WERI-Rb-1 (cell line): ENCODE measurements around the gene TAP1.
"Not testable (repeated sequence)": the region's sequence is repeated elsewhere in the genome, so short reads cannot be mapped to it uniquely, and the experiment has no call there.

Experiments
- DNase-seq: peaks from one replicate; pipeline ENCODE4 v3.0.0-alpha.2; 2020
- H3K27ac ChIP-seq: fragments of 250-450 bp; sonication (Bioruptor Pico); 2 replicates; pipeline ENCODE4 v1.5.1; 2020; ENCODE audit warnings: mild to moderate bottlenecking, moderate library complexity
- H3K27me3 ChIP-seq: fragments of 250-450 bp; sonication (Bioruptor Pico); 2 replicates; pipeline ENCODE4 v1.5.1; 2021; ENCODE audit warnings: mild to moderate bottlenecking, low read depth, moderate library complexity; ENCODE audit not compliant: insufficient read depth, severe bottlenecking
- H3K36me3 ChIP-seq: fragments of 250-450 bp; sonication (Bioruptor Pico); 2 replicates; pipeline ENCODE4 v1.5.1; 2020; ENCODE audit warnings: mild to moderate bottlenecking, moderate library complexity
- H3K4me3 ChIP-seq: 2 replicates; pipeline ENCODE4 v1.5.1; 2011; ENCODE audit warnings: low read depth, mild to moderate bottlenecking, control low read depth, low read length
- H3K9me3 ChIP-seq: fragments of 250-450 bp; sonication (Bioruptor Pico); 2 replicates; pipeline ENCODE4 v1.5.1; 2021; ENCODE audit warnings: mild to moderate bottlenecking, moderate library complexity; ENCODE audit not compliant: severe bottlenecking
- CTCF ChIP-seq: IDR thresholded peaks from 2 replicates; pipeline ENCODE4 v1.5.1; 2011; ENCODE audit warnings: low read depth, mild to moderate bottlenecking, control low read depth, inconsistent platforms, low read length

The TAP1 gene

GRCh38 chr6:32814145-32814544, 39.4 kb downstream of the TAP1 start:
- H3K4me3 ChIP-seq, result no peak overlapping the region
- H3K36me3 ChIP-seq, result no peaks in the 10 kb centered on the region
- no peaks in the 10 kb centered on the region for H3K9me3 ChIP-seq
- no peak overlapping the region for H3K27ac ChIP-seq
- TF ChIP-seq CTCF, result no peak
- H3K27me3 ChIP-seq, result no peaks in the 10 kb centered on the region
- DNase-seq, result no peak

GRCh38 chr6:32809171-32809570, 44.3 kb downstream of the TAP1 start:
- no peak for DNase-seq
- TF ChIP-seq CTCF, result no peak
- Histone ChIP-seq H3K27me3 (peaks cover 23% of the 10 kb centered on the region), H3K4me3 (no peak overlapping the region), H3K36me3 (no peaks in the 10 kb centered on the region), H3K27ac (no peak overlapping the region), H3K9me3 (no peaks in the 10 kb centered on the region)

GRCh38 chr6:32807020-32807580, 46.4 kb downstream of the TAP1 start:
- no peak overlapping the region for H3K4me3 ChIP-seq
- peak; percentile 55 for TF ChIP-seq CTCF
- peaks cover 39% of the 10 kb centered on the region for H3K27me3 ChIP-seq
- H3K9me3 ChIP-seq, result no peaks in the 10 kb centered on the region
- no peak for DNase-seq
- H3K36me3 ChIP-seq, result no peaks in the 10 kb centered on the region
- no peak overlapping the region for H3K27ac ChIP-seq

- H3K9me3 ChIP-seq, H3K27ac ChIP-seq, H3K4me3 ChIP-seq, DNase-seq, H3K36me3 ChIP-seq: not testable (repeated sequence)
- H3K27me3 ChIP-seq, result peaks cover 41% of the 10 kb centered on the region
Measured at GRCh38 chr6:32805404-32805803, 48.1 kb downstream of the TAP1 start.

GRCh38 chr6:32803416-32803815, 50.1 kb downstream of the TAP1 start:
- Histone ChIP-seq H3K4me3 (no peak overlapping the region), H3K27ac (no peak overlapping the region), H3K36me3 (no peaks in the 10 kb centered on the region), H3K27me3 (peaks cover 49% of the 10 kb centered on the region), H3K9me3 (peaks cover 2% of the 10 kb centered on the region)
- no peak for TF ChIP-seq CTCF
- DNase-seq, result no peak

- Histone ChIP-seq H3K36me3 (no peaks in the 10 kb centered on the region), H3K27ac (no peak overlapping the region), H3K27me3 (peaks cover 66% of the 10 kb centered on the region), H3K9me3 (peaks cover 2% of the 10 kb centered on the region), H3K4me3 (no peak overlapping the region)
- DNase-seq, result no peak
- no peak for TF ChIP-seq CTCF
Measured at GRCh38 chr6:32799740-32800139, 53.8 kb downstream of the TAP1 start.
